ENCODE measurements around the gene RANGAP1.

- TF ChIP-seq, protein P1, sequence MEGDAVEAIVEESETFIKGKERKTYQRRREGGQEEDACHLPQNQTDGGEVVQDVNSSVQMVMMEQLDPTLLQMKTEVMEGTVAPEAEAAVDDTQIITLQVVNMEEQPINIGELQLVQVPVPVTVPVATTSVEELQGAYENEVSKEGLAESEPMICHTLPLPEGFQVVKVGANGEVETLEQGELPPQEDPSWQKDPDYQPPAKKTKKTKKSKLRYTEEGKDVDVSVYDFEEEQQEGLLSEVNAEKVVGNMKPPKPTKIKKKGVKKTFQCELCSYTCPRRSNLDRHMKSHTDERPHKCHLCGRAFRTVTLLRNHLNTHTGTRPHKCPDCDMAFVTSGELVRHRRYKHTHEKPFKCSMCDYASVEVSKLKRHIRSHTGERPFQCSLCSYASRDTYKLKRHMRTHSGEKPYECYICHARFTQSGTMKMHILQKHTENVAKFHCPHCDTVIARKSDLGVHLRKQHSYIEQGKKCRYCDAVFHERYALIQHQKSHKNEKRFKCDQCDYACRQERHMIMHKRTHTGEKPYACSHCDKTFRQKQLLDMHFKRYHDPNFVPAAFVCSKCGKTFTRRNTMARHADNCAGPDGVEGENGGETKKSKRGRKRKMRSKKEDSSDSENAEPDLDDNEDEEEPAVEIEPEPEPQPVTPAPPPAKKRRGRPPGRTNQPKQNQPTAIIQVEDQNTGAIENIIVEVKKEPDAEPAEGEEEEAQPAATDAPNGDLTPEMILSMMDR (IDR thresholded peaks at IDR 0.05): no peak
- no peak for TF ChIP-seq EP300 (IDR thresholded peaks at IDR 0.05)
Measured at GRCh38 chr22:41257696-41258095, 28.3 kb downstream of the RANGAP1 start.

Data from stomach (tissue), 4 donors.